ENCODE measurements around the gene EXOC3. TPM values are rescaled to one million over a fixed set of nuclear protein-coding genes. Genes with fewer than 3 reads are reported as not detected.
"Not testable (repeated sequence)": the region's sequence is repeated elsewhere in the genome, so short reads cannot be mapped to it uniquely, and the experiment has no call there.

Gene EXOC3
- total RNA-seq, 1 donor from 2014 or later, result 59.5 TPM

GRCh38 chr5:406041-406440, 36.9 kb upstream of the EXOC3 start:
- Histone ChIP-seq H3K27me3 (no peaks in the 10 kb centered on the region), H3K4me1 (no peaks in the 10 kb centered on the region), H3K9me3 (no peaks in the 10 kb centered on the region), H3K27ac (no peak overlapping the region), H3K4me3 (no peak overlapping the region), H3K36me3 (no peaks in the 10 kb centered on the region)
- intact Hi-C loops (cut with DNase I), result no loop called here
- TF ChIP-seq CTCF (IDR thresholded peaks at IDR 0.05), result no peak
- DNase-seq (peak; percentile 41), ATAC-seq (no peak)

GRCh38 chr5:407051-407450, 35.9 kb upstream of the EXOC3 start:
- TF ChIP-seq CTCF (IDR thresholded peaks at IDR 0.05), result no peak
- H3K4me1 ChIP-seq, result no peaks in the 10 kb centered on the region
- H3K27ac ChIP-seq, result no peak overlapping the region
- DNase-seq (no peak), ATAC-seq (no peak)
- H3K27me3 ChIP-seq, result no peaks in the 10 kb centered on the region
- intact Hi-C loops (cut with DNase I), result no loop called here
- no peaks in the 10 kb centered on the region for H3K36me3 ChIP-seq
- H3K4me3 ChIP-seq, result no peak overlapping the region
- H3K9me3 ChIP-seq, result no peaks in the 10 kb centered on the region

GRCh38 chr5:407801-408268, 35.1 kb upstream of the EXOC3 start:
- Histone ChIP-seq H3K27me3 (no peaks in the 10 kb centered on the region), H3K27ac (no peak overlapping the region), H3K9me3 (no peaks in the 10 kb centered on the region), H3K36me3 (no peaks in the 10 kb centered on the region), H3K4me1 (no peaks in the 10 kb centered on the region), H3K4me3 (no peak overlapping the region)
- DNase-seq (peak; percentile 38), ATAC-seq (no peak)
- no peak for TF ChIP-seq CTCF (IDR thresholded peaks at IDR 0.05)
- intact Hi-C loops (cut with DNase I), result no loop called here

GRCh38 chr5:410911-411517, 32.0 kb upstream of the EXOC3 start:
- Histone ChIP-seq H3K27me3 (no peaks in the 10 kb centered on the region), H3K27ac (no peak overlapping the region), H3K36me3 (no peaks in the 10 kb centered on the region), H3K4me1 (peaks cover 4% of the 10 kb centered on the region), H3K9me3 (no peaks in the 10 kb centered on the region), H3K4me3 (no peak overlapping the region)
- no peak for TF ChIP-seq CTCF (IDR thresholded peaks at IDR 0.05)
- DNase-seq (no peak), ATAC-seq (no peak)
- intact Hi-C loops (cut with DNase I), result no loop called here

GRCh38 chr5:411728-412127, 31.2 kb upstream of the EXOC3 start:
- Histone ChIP-seq H3K27ac (no peak overlapping the region), H3K4me1 (peaks cover 6% of the 10 kb centered on the region), H3K27me3 (no peaks in the 10 kb centered on the region), H3K9me3 (no peaks in the 10 kb centered on the region), H3K4me3 (no peak overlapping the region), H3K36me3 (no peaks in the 10 kb centered on the region)
- ATAC-seq (no peak), DNase-seq (peak; percentile 20)
- TF ChIP-seq CTCF (IDR thresholded peaks at IDR 0.05), result no peak
- intact Hi-C loops (cut with DNase I), result no loop called here

- H3K27me3 ChIP-seq; H3K4me1 ChIP-seq; intact Hi-C loops (cut with DNase I); H3K36me3 ChIP-seq; H3K4me3 ChIP-seq; H3K9me3 ChIP-seq: not testable (repeated sequence)
- peak; percentile 85 for DNase-seq
- peak; percentile 85 for ATAC-seq
- H3K27ac ChIP-seq, result peak overlapping the region; percentile 51
These were observed 27.7 kb upstream of the EXOC3 start for GRCh38 chr5:414991-415927.

Measured in upper lobe of right lung (tissue), 1 donor.